ENCODE measurements around the gene DSN1. TPM values are rescaled to one million over a fixed set of nuclear protein-coding genes. Genes with fewer than 3 reads are reported as not detected.

The DSN1 gene
- total RNA-seq, 1 experiment from 2014 or later: 27.2 TPM

GRCh38 chr20:36773107-36773596 is 411 bp downstream of the DSN1 start:
- intact Hi-C loops (cut with micrococcal nuclease; ENCODE audit: unreplicated experiment): no loop called here
- TSS peak; percentile 82 for BruUV-seq (replicated peaks)
- TF ChIP-seq TCF7L2 (IDR thresholded peaks at IDR 0.05; ENCODE audit: low read depth, low read length) (no peak), POLR2AphosphoS5 (IDR thresholded peaks at IDR 0.05; ENCODE audit: low read depth, low read length) (no peak), SIN3A (IDR thresholded peaks at IDR 0.05; ENCODE audit: borderline replicate concordance, insufficient read depth, low read depth, low read length) (no peak)
- TF ChIP-seq, protein P1, sequence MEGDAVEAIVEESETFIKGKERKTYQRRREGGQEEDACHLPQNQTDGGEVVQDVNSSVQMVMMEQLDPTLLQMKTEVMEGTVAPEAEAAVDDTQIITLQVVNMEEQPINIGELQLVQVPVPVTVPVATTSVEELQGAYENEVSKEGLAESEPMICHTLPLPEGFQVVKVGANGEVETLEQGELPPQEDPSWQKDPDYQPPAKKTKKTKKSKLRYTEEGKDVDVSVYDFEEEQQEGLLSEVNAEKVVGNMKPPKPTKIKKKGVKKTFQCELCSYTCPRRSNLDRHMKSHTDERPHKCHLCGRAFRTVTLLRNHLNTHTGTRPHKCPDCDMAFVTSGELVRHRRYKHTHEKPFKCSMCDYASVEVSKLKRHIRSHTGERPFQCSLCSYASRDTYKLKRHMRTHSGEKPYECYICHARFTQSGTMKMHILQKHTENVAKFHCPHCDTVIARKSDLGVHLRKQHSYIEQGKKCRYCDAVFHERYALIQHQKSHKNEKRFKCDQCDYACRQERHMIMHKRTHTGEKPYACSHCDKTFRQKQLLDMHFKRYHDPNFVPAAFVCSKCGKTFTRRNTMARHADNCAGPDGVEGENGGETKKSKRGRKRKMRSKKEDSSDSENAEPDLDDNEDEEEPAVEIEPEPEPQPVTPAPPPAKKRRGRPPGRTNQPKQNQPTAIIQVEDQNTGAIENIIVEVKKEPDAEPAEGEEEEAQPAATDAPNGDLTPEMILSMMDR (IDR thresholded peaks at IDR 0.05): no peak
- Histone ChIP-seq H3K4me3 (ENCODE audit: low read depth in 2 of 2, low read length in 2 of 2) (peak overlapping the region; percentile 77 to 82), H3K4me1 (ENCODE audit: control insufficient read depth, insufficient read depth, low read length) (peaks cover 12% of the 10 kb centered on the region; the same call in 1 of the 2 replicates), H3K27me3 (ENCODE audit: control insufficient read depth, insufficient read depth, low read length) (no peaks in the 10 kb centered on the region), H3K36me3 (ENCODE audit: control insufficient read depth, insufficient read depth, low read length) (no peaks in the 10 kb centered on the region), H3K27ac (ENCODE audit: low read length) (peak overlapping the region; percentile 91), H3K9me3 (ENCODE audit: control insufficient read depth, insufficient read depth, low read depth, low read length) (no peaks in the 10 kb centered on the region)
- CTCF ChIA-PET: no interaction called here
- POLR2A ChIA-PET: interaction anchor here (0.6 kb wide), 1 partner anchor 35 kb away, joined by 7 read pairs; no protein-coding TSS in a partner anchor
- peak; percentile 55 for ATAC-seq
- in situ Hi-C loops (cut with HindIII; ENCODE audit: low pct_unique_long_range_greater_than_20kb, low sequenced_read_pairs): no loop called here
- no peak for DNase-seq (ENCODE audit: low read depth, low spot score)

GRCh38 chr20:36770680-36771079 is 2.9 kb downstream of the DSN1 start:
- Histone ChIP-seq H3K27me3 (ENCODE audit: control insufficient read depth, insufficient read depth, low read length) (no peaks in the 10 kb centered on the region), H3K4me3 (ENCODE audit: low read depth in 2 of 2, low read length in 2 of 2) (no peak overlapping the region), H3K36me3 (ENCODE audit: control insufficient read depth, insufficient read depth, low read length) (no peaks in the 10 kb centered on the region), H3K4me1 (ENCODE audit: control insufficient read depth, insufficient read depth, low read length) (peaks cover 12% of the 10 kb centered on the region; the same call in 1 of the 2 replicates), H3K27ac (ENCODE audit: low read length) (no peak overlapping the region), H3K9me3 (ENCODE audit: control insufficient read depth, insufficient read depth, low read depth, low read length) (no peaks in the 10 kb centered on the region)
- CTCF ChIA-PET: no interaction called here
- POLR2A ChIA-PET: no interaction called here
- DNase-seq (ENCODE audit: low read depth, low spot score) (no peak), ATAC-seq (no peak)
- in situ Hi-C loops (cut with HindIII; ENCODE audit: low pct_unique_long_range_greater_than_20kb, low sequenced_read_pairs): no loop called here
- BruUV-seq (replicated peaks): no TSS peak
- TF ChIP-seq, protein P2, sequence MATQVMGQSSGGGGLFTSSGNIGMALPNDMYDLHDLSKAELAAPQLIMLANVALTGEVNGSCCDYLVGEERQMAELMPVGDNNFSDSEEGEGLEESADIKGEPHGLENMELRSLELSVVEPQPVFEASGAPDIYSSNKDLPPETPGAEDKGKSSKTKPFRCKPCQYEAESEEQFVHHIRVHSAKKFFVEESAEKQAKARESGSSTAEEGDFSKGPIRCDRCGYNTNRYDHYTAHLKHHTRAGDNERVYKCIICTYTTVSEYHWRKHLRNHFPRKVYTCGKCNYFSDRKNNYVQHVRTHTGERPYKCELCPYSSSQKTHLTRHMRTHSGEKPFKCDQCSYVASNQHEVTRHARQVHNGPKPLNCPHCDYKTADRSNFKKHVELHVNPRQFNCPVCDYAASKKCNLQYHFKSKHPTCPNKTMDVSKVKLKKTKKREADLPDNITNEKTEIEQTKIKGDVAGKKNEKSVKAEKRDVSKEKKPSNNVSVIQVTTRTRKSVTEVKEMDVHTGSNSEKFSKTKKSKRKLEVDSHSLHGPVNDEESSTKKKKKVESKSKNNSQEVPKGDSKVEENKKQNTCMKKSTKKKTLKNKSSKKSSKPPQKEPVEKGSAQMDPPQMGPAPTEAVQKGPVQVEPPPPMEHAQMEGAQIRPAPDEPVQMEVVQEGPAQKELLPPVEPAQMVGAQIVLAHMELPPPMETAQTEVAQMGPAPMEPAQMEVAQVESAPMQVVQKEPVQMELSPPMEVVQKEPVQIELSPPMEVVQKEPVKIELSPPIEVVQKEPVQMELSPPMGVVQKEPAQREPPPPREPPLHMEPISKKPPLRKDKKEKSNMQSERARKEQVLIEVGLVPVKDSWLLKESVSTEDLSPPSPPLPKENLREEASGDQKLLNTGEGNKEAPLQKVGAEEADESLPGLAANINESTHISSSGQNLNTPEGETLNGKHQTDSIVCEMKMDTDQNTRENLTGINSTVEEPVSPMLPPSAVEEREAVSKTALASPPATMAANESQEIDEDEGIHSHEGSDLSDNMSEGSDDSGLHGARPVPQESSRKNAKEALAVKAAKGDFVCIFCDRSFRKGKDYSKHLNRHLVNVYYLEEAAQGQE (IDR thresholded peaks at IDR 0.05; ENCODE audit: insufficient read depth in 1 of 2, low read depth in 2 of 2, low read length in 1 of 2): no peak
- TF ChIP-seq, protein P1 (IDR thresholded peaks at IDR 0.05): no peak
- no peak for TF ChIP-seq TCF7L2 (IDR thresholded peaks at IDR 0.05; ENCODE audit: low read depth, low read length)
- intact Hi-C loops (cut with micrococcal nuclease; ENCODE audit: unreplicated experiment): no loop called here

Data from Panc1 (cell line).